GM21786 (cell line): ENCODE results near the gene PHF11.
"Not testable (repeated sequence)": the region's sequence is repeated elsewhere in the genome, so short reads cannot be mapped to it uniquely, and the experiment has no call there.

Experiments
- ATAC-seq: cut with Tn5 transposase; IDR thresholded peaks from one replicate; pipeline ENCODE4 v1.9.1; 2021; ENCODE audit not compliant: unreplicated experiment

PHF11 gene

DNA sequence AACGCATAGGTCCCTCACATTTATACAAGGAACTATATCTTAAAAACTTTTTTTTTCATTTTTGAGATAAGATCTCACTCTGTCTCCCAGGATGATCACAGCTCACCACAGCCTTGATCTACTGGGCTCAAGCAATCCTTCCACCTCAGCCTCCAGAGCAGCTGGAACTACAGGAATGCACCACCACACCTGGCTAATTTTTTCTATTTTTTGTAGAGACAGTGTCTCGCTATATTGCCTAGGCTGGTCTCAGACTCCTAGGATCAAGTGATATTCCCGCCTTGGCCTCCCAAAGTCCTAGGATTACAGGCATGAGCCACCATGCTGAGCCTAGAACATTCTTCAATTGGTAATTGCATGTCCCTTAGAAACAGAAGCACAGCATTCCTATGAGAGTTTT, 47.9 kb downstream of the PHF11 start:
- ATAC-seq = no peak

- no peak for ATAC-seq
These were observed 49.9 kb downstream of the PHF11 start for GRCh38 chr13:49545661-49546060.

DNA sequence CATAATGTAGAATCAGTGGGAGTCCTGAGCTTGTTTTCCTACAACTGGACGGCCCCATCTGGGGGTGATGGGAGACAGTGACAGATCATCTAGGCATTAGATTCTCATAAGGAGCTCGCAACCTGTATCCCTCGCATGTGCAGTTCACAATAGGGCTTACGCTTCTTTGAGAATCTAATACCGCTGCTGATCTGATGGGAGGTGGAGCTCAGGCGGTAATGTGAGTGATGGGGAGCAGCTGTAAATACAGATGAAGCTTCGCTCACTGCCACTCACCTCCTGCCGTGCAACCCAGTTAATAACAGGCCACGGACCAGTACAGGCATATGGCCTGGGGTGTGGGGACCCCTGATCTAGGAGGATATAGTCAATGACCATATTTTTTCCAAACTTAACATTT, 50.8 kb downstream of the PHF11 start:
- ATAC-seq = no peak

GRCh38 chr13:49549289-49549688, 53.5 kb downstream of the PHF11 start:
- ATAC-seq = no peak

- ATAC-seq = no peak
These were observed 55.3 kb downstream of the PHF11 start for GRCh38 chr13:49550942-49551644.

GRCh38 chr13:49553888-49554287, 58.1 kb downstream of the PHF11 start:
- ATAC-seq = no peak

DNA sequence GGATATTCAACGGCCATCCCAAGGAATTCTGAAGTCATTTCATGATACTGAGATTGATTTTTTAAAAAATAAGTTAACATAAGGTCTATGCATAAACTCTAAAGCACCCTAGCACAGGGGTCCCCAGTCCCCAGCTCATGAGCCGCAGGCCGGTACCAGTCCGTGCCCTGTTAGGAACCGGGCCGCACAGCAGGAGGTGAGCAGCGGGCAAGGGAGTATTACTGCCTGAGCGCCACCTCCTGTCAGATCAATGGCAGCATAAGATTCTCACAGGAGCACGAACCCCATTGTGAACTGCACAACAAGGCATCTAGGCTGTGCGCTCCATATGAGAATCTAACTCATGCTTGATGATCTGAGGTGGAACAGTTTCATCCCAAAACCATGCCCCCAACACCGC, 58.6 kb downstream of the PHF11 start:
- no peak for ATAC-seq

- ATAC-seq = no peak
These were observed 63.3 kb downstream of the PHF11 start for GRCh38 chr13:49559006-49559405.

GRCh38 chr13:49560270-49561061, 64.7 kb downstream of the PHF11 start:
- no peak for ATAC-seq

GRCh38 chr13:49561062-49561410, 65.3 kb downstream of the PHF11 start:
- ATAC-seq = no peak

DNA sequence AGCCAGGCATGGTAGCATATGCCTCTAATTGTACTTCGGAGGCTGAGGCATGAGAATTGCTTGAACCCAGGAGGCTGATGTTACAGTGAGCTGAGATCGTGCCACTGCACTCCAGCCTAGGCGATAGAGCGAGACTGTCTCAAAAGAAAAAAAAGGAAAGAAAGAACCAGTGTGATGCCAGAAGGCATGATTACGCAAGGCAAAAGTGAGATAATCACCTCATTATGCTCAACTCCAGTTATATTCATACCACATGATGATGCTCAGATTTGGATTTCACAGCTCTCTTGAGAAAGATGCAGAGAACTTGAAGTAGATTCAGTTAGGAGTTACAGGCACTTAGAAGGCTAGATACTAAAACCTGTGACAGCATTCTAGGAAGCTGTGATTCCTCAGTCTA, 67.8 kb downstream of the PHF11 start:
- ATAC-seq = no peak

DNA sequence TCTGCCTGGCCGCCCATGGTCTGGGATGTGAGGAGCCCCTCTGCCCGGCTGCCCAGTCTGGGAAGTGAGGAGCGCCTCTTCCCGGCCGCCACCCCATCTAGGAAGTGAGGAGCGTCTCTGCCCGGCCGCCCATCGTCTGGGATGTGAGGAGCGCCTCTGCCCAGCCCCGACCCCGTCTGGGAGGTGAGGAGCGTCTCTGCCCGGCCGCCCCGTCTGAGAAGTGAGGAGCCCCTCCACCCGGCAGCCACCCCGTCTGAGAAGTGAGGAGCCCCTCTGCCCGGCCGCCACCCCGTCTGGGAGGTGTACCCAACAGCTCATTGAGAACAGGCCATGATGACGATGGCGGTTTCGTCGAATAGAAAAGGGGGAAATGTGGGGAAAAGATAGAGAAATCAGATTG, 69.7 kb downstream of the PHF11 start:
- not testable (repeated sequence) for ATAC-seq

GRCh38 chr13:49566461-49566860, 70.7 kb downstream of the PHF11 start:
- no peak for ATAC-seq

GRCh38 chr13:49567491-49567890, 71.7 kb downstream of the PHF11 start:
- ATAC-seq = no peak

- no peak for ATAC-seq
These were observed 74.4 kb downstream of the PHF11 start for GRCh38 chr13:49569993-49570689.

GRCh38 chr13:49571299-49572240, 75.8 kb downstream of the PHF11 start:
- peak; percentile 59 for ATAC-seq
